PC-3 (cell line): Measurements from ENCODE around the gene IGFBP7.

Source experiments
- EZH2 ChIP-seq: fragments of 300-600 bp; sonication (generic); IDR thresholded peaks from one replicate; pipeline ENCODE4 v1.6.1; 2017; ENCODE audit warnings: antibody characterized with exemption, mild to moderate bottlenecking, low read length; ENCODE audit not compliant: unreplicated experiment
- EZH2phosphoT487 ChIP-seq: fragments of 300-600 bp; sonication (generic); IDR thresholded peaks from 2 replicates; pipeline ENCODE4 v1.6.1; 2018; ENCODE audit warnings: mild to moderate bottlenecking, antibody characterized with exemption, low read length, borderline replicate concordance
- TF ChIP-seq, protein P1 (sequence below): fragments of 300-600 bp; sonication (generic); conservative IDR thresholded peaks from 2 replicates; pipeline ENCODE4 v1.5.1; 2017; ENCODE audit warnings: antibody characterized with exemption, low read depth, mild to moderate bottlenecking, low read length

DNA sequence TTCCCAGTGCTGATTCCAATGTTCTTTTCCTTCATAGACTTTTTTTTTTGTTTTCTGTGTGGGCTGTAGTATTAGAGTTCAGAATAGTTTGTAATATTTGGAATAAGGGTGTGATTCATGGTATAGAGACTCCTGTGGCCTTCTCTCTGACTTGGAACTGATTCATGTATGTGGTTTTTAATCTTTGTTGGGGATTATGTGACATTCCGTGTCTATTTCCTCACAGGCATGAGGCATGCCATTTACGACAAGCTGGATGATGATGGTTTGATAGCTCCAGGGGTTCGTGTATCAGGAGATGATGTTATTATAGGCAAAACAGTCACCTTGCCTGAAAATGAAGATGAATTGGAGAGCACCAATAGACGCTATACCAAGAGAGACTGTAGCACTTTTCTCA, 87.1 kb downstream of the IGFBP7 start:
- TF ChIP-seq, protein P1, sequence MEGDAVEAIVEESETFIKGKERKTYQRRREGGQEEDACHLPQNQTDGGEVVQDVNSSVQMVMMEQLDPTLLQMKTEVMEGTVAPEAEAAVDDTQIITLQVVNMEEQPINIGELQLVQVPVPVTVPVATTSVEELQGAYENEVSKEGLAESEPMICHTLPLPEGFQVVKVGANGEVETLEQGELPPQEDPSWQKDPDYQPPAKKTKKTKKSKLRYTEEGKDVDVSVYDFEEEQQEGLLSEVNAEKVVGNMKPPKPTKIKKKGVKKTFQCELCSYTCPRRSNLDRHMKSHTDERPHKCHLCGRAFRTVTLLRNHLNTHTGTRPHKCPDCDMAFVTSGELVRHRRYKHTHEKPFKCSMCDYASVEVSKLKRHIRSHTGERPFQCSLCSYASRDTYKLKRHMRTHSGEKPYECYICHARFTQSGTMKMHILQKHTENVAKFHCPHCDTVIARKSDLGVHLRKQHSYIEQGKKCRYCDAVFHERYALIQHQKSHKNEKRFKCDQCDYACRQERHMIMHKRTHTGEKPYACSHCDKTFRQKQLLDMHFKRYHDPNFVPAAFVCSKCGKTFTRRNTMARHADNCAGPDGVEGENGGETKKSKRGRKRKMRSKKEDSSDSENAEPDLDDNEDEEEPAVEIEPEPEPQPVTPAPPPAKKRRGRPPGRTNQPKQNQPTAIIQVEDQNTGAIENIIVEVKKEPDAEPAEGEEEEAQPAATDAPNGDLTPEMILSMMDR = no peak
- no peak for TF ChIP-seq EZH2phosphoT487
- TF ChIP-seq EZH2 = no peak
